OCI-LY3 (cell line): ENCODE results near the gene FCHO1.

ENCODE experiments used
- H2AFZ ChIP-seq: fragments of 200-600, 300-600 bp; shearing (Covaris generic); 2 replicates; pipeline ENCODE4 v1.6.0; 2014; ENCODE audit warnings: antibody characterized with exemption, low read depth, low read length
- H3K27ac ChIP-seq: fragments of 200-600, 300-600 bp; sonication (generic); 2 replicates; pipeline ENCODE4 v1.5.1; 2014; ENCODE audit warnings: mild to moderate bottlenecking, low read length, moderate library complexity, mixed read lengths
- H3K27me3 ChIP-seq: fragments of 200-600, 300-600 bp; sonication (generic); 2 replicates; pipeline ENCODE4 v1.6.1; 2014; ENCODE audit warnings: low read depth, low read length, mixed read lengths
- H3K36me3 ChIP-seq: fragments of 200-600, 300-600 bp; sonication (generic); replicated peaks from 2 replicates; pipeline ENCODE3; 2014; ENCODE audit warnings: low read depth, low read length, mixed read lengths
- H3K4me1 ChIP-seq: fragments of 300-600, 200-600 bp; sonication (generic); 2 replicates; pipeline ENCODE4 v1.6.1; 2014; ENCODE audit warnings: low read length, mixed read lengths
- H3K4me2 ChIP-seq: fragments of 200-600, 300-600 bp; sonication (generic); 2 replicates; pipeline ENCODE4 v1.6.1; 2014; ENCODE audit warnings: low read length, mixed read lengths
- H3K4me3 ChIP-seq: fragments of 300-600, 200-600 bp; sonication (generic); 2 replicates; pipeline ENCODE4 v1.5.1; 2014; ENCODE audit warnings: antibody characterized with exemption, mild to moderate bottlenecking, low read length, moderate library complexity
- H3K79me2 ChIP-seq: fragments of 300-600, 200-600 bp; shearing (Covaris generic); 2 replicates; pipeline ENCODE4 v1.6.1; 2014; ENCODE audit warnings: mild to moderate bottlenecking, low read length, mixed read lengths
- H3K9ac ChIP-seq: fragments of 300-600, 200-600 bp; shearing (Covaris generic); 2 replicates; pipeline ENCODE4 v1.6.0; 2014; ENCODE audit warnings: mild to moderate bottlenecking, low read length, moderate library complexity
- H3K9me3 ChIP-seq: fragments of 200-600, 300-600 bp; shearing (Covaris generic); 2 replicates; pipeline ENCODE4 v1.6.1; 2014; ENCODE audit warnings: low read length, mixed read lengths; ENCODE audit not compliant: insufficient read depth
- H4K20me1 ChIP-seq: fragments of 200-600, 300-600 bp; sonication (generic); 2 replicates; pipeline ENCODE4 v1.6.1; 2016; ENCODE audit warnings: low read length, mixed read lengths; ENCODE audit not compliant: insufficient read depth
- EZH2phosphoT487 ChIP-seq: fragments of 200-600 bp; shearing (Covaris generic); IDR thresholded peaks from 2 replicates; pipeline ENCODE4 v1.6.1; 2018; ENCODE audit warnings: antibody characterized with exemption, mixed run types, low read depth
- TF ChIP-seq, protein P1 (sequence below): fragments of 200-600, 300-600 bp; sonication (generic); IDR thresholded peaks from 2 replicates; pipeline ENCODE4 v1.5.1; 2014; ENCODE audit warnings: antibody characterized with exemption, low read length, low read depth

FCHO1 gene

DNA sequence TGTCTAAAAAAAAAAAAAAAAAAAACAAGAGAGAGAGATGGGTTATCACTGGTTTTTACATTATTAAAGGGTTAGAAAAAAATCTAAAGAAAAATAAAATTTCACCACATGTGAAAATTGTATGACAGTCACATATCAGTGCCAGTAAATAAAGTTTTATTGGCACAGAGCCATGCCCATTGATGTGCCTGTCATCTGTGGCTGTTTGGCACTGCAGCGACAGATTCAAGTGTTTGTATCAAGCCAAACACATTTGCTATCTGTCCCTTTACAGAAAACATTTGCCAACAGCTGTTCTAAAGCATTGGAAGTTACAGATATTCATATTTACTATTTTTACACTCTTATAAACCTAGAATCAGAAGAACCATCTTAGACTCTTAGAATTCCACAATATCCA is 16.3 kb downstream of the FCHO1 start:
- TF ChIP-seq, protein P1, sequence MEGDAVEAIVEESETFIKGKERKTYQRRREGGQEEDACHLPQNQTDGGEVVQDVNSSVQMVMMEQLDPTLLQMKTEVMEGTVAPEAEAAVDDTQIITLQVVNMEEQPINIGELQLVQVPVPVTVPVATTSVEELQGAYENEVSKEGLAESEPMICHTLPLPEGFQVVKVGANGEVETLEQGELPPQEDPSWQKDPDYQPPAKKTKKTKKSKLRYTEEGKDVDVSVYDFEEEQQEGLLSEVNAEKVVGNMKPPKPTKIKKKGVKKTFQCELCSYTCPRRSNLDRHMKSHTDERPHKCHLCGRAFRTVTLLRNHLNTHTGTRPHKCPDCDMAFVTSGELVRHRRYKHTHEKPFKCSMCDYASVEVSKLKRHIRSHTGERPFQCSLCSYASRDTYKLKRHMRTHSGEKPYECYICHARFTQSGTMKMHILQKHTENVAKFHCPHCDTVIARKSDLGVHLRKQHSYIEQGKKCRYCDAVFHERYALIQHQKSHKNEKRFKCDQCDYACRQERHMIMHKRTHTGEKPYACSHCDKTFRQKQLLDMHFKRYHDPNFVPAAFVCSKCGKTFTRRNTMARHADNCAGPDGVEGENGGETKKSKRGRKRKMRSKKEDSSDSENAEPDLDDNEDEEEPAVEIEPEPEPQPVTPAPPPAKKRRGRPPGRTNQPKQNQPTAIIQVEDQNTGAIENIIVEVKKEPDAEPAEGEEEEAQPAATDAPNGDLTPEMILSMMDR: no peak
- no peak for TF ChIP-seq EZH2phosphoT487
- H3K27me3 ChIP-seq: no peaks in the 10 kb centered on the region
- no peak overlapping the region for H3K4me2 ChIP-seq
- peaks cover 44% of the 10 kb centered on the region for H3K36me3 ChIP-seq
- H3K9ac ChIP-seq: no peak overlapping the region
- no peaks in the 10 kb centered on the region for H3K79me2 ChIP-seq
- no peak overlapping the region for H3K4me3 ChIP-seq
- H3K4me1 ChIP-seq: peaks cover 4% of the 10 kb centered on the region; the same call in 1 of the 2 replicates
- no peak overlapping the region for H2AFZ ChIP-seq
- no peak overlapping the region for H3K27ac ChIP-seq
- no peaks in the 10 kb centered on the region for H4K20me1 ChIP-seq
- no peaks in the 10 kb centered on the region for H3K9me3 ChIP-seq

DNA sequence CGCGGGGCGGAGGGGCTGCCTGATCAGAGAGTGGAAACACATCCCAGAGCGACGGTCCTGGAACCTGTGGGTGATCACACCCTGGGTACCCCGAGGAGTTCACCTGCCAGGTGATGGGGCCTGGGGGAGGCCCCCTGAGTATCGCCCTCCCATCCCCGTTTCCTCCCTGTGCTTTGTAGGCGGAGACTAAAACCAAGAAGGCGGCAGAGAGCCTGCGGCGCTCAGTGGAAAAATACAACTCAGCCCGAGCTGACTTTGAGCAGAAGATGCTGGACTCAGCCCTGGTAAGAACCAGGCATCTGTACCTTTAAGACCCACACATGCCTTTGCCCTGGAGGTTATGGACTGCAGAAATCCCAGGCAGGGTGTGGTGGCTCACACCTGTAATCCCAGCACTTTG is 19.3 kb downstream of the FCHO1 start:
- H3K4me1 ChIP-seq: peaks cover 15% of the 10 kb centered on the region
- H3K79me2 ChIP-seq: no peaks in the 10 kb centered on the region
- no peak overlapping the region for H2AFZ ChIP-seq
- no peaks in the 10 kb centered on the region for H3K27me3 ChIP-seq
- H3K4me2 ChIP-seq: no peak overlapping the region
- no peak overlapping the region for H3K9ac ChIP-seq
- no peaks in the 10 kb centered on the region for H4K20me1 ChIP-seq
- H3K27ac ChIP-seq: no peak overlapping the region
- peaks cover 48% of the 10 kb centered on the region for H3K36me3 ChIP-seq
- H3K4me3 ChIP-seq: no peak overlapping the region
- H3K9me3 ChIP-seq: no peaks in the 10 kb centered on the region
- TF ChIP-seq, protein P1: no peak
- no peak for TF ChIP-seq EZH2phosphoT487

DNA sequence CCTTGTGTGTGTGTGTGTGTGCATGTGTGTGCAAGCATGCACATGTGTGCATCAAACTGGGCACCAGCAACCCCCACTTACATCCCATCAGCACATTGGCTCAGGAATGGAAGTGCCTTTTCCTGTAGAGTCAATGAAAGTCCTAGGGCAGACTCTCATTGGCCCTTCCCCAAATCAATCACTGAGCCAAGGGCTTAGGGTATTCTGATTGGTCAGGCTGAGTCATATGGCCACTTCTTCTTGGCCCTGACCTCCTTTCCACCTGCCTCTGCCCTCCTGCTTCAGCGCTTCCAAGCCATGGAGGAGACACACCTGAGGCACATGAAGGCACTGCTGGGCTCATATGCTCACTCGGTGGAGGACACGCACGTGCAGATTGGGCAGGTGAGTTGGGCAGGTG is 20.9 kb downstream of the FCHO1 start:
- H3K4me3 ChIP-seq: no peak overlapping the region
- H3K4me1 ChIP-seq: peaks cover 26% of the 10 kb centered on the region
- no peaks in the 10 kb centered on the region for H3K9me3 ChIP-seq
- no peaks in the 10 kb centered on the region for H3K79me2 ChIP-seq
- H3K9ac ChIP-seq: no peak overlapping the region
- no peak for TF ChIP-seq EZH2phosphoT487
- TF ChIP-seq, protein P1: no peak
- H2AFZ ChIP-seq: no peak overlapping the region
- peaks cover 48% of the 10 kb centered on the region for H3K36me3 ChIP-seq
- no peaks in the 10 kb centered on the region for H3K27me3 ChIP-seq
- H4K20me1 ChIP-seq: no peaks in the 10 kb centered on the region
- H3K4me2 ChIP-seq: no peak overlapping the region
- no peak overlapping the region for H3K27ac ChIP-seq

- peak overlapping the region; percentile 47 for H3K4me3 ChIP-seq
- H3K36me3 ChIP-seq: peaks cover 47% of the 10 kb centered on the region
- peak overlapping the region; percentile 66 for H3K4me2 ChIP-seq
- H3K9ac ChIP-seq: peak overlapping the region; percentile 67
- H3K9me3 ChIP-seq: no peaks in the 10 kb centered on the region
- no peaks in the 10 kb centered on the region for H3K27me3 ChIP-seq
- no peak overlapping the region for H2AFZ ChIP-seq
- peak overlapping the region; percentile 91 for H3K27ac ChIP-seq
- no peaks in the 10 kb centered on the region for H3K79me2 ChIP-seq
- TF ChIP-seq, protein P1: peak; percentile 95
- no peak for TF ChIP-seq EZH2phosphoT487
- peaks cover 40% of the 10 kb centered on the region for H3K4me1 ChIP-seq
- no peaks in the 10 kb centered on the region for H4K20me1 ChIP-seq
Observed at GRCh38 chr19:17775245-17775927, 24.1 kb downstream of the FCHO1 start.
